HG03469 (cell line): Measurements from ENCODE around the gene KRT36.

Source experiments
- ATAC-seq: cut with Tn5 transposase; IDR thresholded peaks from one replicate; pipeline ENCODE4 v1.9.1; 2021; ENCODE audit warnings: mild to moderate bottlenecking, moderate library complexity, moderate number of reproducible peaks; ENCODE audit not compliant: unreplicated experiment

KRT36 gene

GRCh38 chr17:41444186-41444585 is 45.5 kb downstream of the KRT36 start:
- no peak for ATAC-seq

GRCh38 chr17:41442739-41443138 is 47.0 kb downstream of the KRT36 start:
- no peak for ATAC-seq

GRCh38 chr17:41440531-41441033 is 49.1 kb downstream of the KRT36 start, which contains the start of gene KRT38:
TSS of gene KRT38 (minus strand) at chr17:41440983. CDS start at chr17:41440921, 62 bp downstream.
- ATAC-seq = no peak

- ATAC-seq = no peak
Measured at GRCh38 chr17:41439375-41439774, 50.3 kb downstream of the KRT36 start.

DNA sequence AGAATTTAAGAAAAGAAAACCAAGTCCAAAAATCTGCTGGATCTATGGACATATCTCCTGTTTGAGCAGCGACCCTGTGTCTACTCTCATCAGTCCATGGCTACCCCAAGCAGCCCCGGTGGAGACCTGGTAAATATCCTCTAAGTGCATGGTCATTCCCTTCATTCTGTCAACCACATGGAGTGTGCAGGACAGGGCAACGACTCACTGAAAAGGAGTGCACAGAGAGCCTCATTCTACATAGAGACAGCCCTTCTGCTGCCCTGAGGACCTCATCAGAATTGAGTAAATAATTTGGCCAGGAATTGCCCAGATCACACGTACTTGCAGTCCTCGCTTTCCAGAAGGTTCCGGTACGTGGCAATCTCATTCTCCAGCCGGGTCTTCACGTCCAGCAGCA is 51.9 kb downstream of the KRT36 start:
- no peak for ATAC-seq

DNA sequence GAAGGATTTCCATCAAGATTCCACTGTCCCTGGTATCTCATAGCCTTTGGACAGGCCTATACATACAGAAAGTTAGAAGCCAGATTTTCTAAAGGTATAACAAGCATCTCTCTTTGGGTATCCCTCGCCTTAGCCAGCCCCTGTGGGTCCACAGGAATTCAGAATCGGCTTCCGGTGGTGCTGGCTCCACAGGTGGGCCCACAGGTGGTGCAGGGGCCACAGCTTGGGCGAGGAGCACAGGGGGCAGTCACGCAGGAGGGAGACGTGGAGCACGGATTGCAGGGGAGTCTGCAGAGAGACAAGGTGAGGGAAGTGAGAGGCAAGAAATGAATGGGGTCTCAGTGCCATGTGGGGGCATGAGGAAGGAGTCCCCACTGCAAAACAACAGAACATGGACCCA is 52.5 kb downstream of the KRT36 start:
- ATAC-seq = no peak
